ENCODE data around the gene CACNG1.

DNA sequence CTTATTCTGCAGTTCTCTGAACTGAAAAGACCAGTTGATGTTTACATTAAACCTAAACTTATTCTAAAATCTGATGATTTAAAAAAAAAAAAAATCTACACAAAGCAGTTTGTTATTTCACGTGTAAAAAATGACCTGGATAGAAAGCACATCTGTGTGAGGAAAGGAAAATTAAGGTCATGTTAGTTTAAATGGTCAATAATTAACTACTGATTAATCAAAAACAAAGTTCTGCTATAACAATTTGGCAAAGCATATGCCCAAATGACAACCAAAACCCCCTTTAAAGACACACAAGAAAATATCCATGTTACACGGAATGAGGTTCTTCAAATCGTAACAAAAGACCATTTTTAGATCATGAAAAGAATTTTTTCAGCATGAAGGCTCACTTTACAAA is 30.4 kb downstream of the CACNG1 start:
- TF ChIP-seq, protein P1, sequence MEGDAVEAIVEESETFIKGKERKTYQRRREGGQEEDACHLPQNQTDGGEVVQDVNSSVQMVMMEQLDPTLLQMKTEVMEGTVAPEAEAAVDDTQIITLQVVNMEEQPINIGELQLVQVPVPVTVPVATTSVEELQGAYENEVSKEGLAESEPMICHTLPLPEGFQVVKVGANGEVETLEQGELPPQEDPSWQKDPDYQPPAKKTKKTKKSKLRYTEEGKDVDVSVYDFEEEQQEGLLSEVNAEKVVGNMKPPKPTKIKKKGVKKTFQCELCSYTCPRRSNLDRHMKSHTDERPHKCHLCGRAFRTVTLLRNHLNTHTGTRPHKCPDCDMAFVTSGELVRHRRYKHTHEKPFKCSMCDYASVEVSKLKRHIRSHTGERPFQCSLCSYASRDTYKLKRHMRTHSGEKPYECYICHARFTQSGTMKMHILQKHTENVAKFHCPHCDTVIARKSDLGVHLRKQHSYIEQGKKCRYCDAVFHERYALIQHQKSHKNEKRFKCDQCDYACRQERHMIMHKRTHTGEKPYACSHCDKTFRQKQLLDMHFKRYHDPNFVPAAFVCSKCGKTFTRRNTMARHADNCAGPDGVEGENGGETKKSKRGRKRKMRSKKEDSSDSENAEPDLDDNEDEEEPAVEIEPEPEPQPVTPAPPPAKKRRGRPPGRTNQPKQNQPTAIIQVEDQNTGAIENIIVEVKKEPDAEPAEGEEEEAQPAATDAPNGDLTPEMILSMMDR (conservative IDR thresholded peaks at IDR 0.05): no peak
- no peak for TF ChIP-seq ZFX (IDR thresholded peaks at IDR 0.05)

Data from C4-2B (cell line).